ENCODE results near the gene AP4M1.
"Not testable (repeated sequence)": the region's sequence is repeated elsewhere in the genome, so short reads cannot be mapped to it uniquely, and the experiment has no call there.

AP4M1 gene

DNA sequence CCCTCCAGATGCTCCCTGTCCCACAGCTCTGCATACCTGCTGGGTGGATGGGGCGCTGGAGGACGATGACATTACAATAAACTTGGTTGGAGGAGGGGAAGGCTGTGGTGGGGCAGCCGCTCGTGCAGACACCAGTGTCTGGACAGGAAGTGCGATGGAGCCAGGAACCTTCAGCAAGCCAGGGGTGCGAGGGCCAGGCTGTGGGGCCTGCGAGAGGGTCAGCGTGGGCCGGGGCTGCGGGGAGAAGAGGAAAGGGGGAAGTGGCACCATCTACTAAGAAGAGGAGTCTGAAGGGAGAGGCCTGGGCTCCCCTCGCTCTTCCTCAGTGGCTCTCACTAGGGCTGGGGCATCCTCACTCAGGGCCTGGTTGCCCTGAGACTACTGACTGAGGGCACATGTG, 6.4 kb downstream of the AP4M1 start:
- DNase-seq (ENCODE audit: low read depth in 2 of 2): no peak

DNA sequence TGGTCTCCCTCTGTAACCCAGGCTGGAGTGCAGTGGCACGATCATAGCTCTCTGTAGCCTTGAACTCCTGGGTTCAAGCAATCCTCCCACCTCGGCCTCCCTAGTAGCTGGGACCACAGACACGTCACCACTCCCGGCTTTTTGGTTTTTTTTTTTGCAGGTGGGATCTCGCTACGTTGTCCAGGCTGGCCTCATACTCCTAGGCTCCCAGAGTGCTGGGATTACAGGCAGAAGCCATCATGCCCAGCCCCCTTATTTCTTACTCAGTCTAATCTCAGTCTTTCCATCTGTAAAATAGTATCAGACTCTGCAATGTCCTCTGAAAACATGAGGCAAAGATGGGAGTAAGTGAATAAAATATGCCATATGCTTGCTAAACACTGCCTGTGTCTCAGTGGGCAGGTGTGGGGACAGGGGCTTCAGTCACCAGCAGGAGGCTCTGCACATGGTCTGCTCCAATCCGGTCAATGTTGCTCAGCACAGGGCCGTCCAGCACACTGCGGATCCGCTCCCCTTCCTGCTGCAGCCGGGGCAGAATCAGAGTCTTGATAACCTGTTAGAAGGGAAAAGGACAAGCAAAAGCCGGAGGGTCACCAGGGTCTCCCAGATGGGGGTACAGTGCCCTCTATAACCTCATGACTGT, 8.2 kb downstream of the AP4M1 start:
- no peak for DNase-seq (ENCODE audit: low read depth in 2 of 2)

GRCh38 chr7:100111156-100111555, 9.7 kb downstream of the AP4M1 start:
- no peak for DNase-seq (ENCODE audit: low read depth in 2 of 2)

GRCh38 chr7:100111914-100112313, 10.5 kb downstream of the AP4M1 start:
- no peak for DNase-seq (ENCODE audit: low read depth in 2 of 2)

- no peak for DNase-seq (ENCODE audit: low read depth in 2 of 2)
These were observed 13.6 kb downstream of the AP4M1 start for GRCh38 chr7:100115026-100115425.

- DNase-seq (ENCODE audit: low read depth in 2 of 2): no peak
These were observed 17.1 kb downstream of the AP4M1 start for GRCh38 chr7:100118388-100119071.

DNA sequence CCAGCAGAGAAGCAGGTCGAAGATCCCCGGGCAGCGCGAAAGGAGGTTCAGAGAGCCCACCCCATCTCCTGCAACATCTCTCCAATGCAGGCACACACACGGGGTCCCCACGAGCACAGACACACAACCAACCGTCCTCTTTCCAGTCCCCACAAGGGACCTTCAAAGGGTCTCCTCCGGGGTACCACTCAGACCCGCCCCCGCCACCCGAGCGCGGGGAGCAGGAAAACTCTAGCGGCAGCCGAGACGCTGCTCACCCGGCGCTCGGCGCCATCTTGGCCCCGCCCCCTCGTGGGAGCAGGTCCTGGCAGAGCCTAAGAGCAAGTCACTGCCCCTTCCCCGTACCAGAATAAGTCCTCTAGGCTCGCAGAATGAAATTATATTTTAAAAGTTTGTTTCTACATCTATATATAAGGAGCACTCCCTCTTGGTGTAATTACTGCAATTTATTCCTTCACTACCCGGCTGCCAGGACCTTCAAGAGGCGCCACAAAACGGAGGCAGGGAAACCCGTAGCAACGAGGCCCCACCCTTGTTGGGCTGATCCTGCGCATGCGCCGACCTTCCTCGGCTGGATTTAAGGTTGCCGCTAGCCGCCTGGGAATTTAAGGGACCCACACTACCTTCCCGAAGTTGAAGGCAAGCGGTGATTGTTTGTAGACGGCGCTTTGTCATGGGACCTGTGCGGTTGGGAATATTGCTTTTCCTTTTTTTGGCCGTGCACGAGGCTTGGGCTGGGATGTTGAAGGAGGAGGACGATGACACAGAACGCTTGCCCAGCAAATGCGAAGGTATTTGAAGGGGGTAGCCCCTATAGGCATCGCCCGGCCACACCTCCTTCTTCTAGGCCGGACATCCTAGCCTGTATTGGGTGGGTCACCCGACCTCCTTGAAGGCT, 17.9 kb downstream of the AP4M1 start, which contains the start of the genes CNPY4 and TAF6:
CNPY4 (plus strand) TSS at position 563 of the 898 bp plus-strand sequence; CDS start at position 674, 111 bp downstream.
TAF6 (minus strand) TSS at position 287 of the 898 bp plus-strand sequence. CDS start 5,149 bp downstream, outside the sequence.
- DNase-seq (ENCODE audit: low read depth in 2 of 2): peak; percentile 82 to 92

DNA sequence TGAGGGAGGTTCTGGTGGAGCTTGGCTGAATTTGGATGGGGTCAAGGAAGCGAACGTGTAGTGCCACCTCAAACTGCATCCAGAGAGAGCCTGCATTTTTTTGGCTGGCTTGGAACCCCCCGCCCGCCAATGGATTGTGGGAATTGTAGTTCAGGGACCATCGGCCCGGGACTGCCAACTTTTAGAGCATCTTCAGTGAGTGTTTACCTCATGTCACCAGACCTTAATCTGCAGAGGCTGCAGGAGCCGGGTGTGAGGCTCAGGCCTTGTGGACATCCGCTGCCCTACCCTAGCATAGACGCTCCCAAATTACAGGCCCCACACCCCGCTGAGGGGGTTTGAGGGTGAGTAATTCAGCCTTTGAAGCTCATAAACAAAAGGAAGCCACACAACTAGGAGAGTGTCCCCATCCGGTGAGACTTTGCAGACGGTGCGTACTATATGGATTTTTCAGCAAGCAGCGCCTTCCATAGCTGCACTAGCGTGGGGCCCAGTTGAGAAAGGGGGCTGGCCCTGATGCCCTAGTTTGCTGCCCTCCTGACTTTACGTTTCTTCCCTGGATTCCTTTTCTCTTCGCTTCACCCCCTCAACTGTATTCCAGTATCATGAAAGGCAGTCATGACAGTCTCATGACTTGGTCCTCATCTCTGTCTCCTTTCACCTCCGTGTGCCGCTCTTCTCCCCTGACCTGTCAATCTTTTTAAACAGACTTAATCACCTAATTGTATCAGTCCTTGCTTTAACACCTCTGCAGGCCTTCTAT, 18.7 kb downstream of the AP4M1 start:
- peak in 1 of 2 donors; percentile 32 for DNase-seq (ENCODE audit: low read depth in 2 of 2)

DNA sequence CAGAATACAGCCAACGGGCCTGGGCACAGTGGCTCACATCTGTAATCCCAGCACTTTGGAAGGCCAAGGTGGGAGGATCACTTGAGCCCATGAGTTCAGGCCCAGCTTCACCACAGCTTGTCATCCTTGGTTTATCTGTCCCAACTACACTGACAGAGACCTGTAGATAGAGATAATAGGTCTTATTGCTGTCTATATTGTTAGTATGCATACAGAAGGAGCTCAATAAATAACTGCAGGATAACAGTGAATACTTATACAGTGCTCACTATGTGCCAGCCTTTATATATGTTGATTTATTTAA, 19.2 kb downstream of the AP4M1 start:
- no peak for DNase-seq (ENCODE audit: low read depth in 2 of 2)

DNA sequence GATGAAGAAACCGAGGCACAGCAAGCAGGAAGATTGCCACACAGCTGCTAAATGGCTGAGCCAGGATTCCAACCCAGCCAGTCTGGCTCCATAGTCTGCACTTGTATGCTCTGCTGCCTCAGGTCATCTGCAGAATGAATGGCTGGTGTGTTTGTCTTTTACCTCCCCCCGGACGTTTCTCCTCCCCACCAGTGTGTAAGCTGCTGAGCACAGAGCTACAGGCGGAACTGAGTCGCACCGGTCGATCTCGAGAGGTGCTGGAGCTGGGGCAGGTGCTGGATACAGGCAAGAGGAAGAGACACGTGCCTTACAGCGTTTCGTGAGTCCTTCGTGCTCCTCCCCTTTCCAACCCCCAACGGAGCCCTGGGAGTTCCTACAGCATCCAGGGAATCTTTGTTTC, 20.6 kb downstream of the AP4M1 start:
- DNase-seq (ENCODE audit: low read depth in 2 of 2): no peak

DNA sequence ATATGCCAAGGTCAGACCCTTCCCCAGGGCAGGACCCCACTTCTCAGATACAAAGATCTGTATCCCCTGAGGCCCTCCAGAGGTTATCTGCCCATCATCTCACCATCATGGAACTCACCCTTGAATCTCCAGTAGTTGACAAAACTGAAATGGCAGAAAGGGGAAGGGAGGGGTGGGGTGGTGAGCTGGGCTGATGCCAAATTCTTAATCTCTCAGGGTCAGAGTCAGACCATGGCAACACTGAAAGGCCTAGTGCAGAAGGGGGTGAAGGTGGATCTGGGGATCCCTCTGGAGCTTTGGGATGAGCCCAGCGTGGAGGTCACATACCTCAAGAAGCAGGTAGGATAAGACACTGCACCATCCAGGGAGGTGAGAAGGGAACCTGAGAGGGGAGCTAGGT, 21.1 kb downstream of the AP4M1 start:
- DNase-seq (ENCODE audit: low read depth in 2 of 2): no peak

GRCh38 chr7:100124301-100125230, 23.1 kb downstream of the AP4M1 start:
- no peak for DNase-seq (ENCODE audit: low read depth in 2 of 2)

- no peak for DNase-seq (ENCODE audit: low read depth in 2 of 2)
These were observed 24.9 kb downstream of the AP4M1 start for GRCh38 chr7:100126239-100126930.

- DNase-seq (ENCODE audit: low read depth in 2 of 2): peak; percentile 79 to 80
These were observed 25.8 kb downstream of the AP4M1 start, which contains the start of gene MBLAC1 for GRCh38 chr7:100126931-100127865. TSS of gene MBLAC1 (plus strand) at chr7:100126967. CDS start at chr7:100127396, 429 bp downstream.

- DNase-seq (ENCODE audit: low read depth in 2 of 2): no peak
These were observed 26.6 kb downstream of the AP4M1 start for GRCh38 chr7:100127866-100128636.

- DNase-seq (ENCODE audit: low read depth in 2 of 2): no peak
These were observed 27.2 kb downstream of the AP4M1 start for GRCh38 chr7:100128637-100128963.

- DNase-seq (ENCODE audit: low read depth in 2 of 2): not testable (repeated sequence)
These were observed 28.8 kb downstream of the AP4M1 start for GRCh38 chr7:100130220-100130607.

Data from stimulated activated CD8-positive, alpha-beta memory T cell treated with anti-CD3 and anti-CD28 coated beads, Interleukin-15, amount 100 ng/mL, for 4 hours (primary cell).